SK-N-SH treated with all-trans-retinoic acid at 6 μM for 48 hours (cell line): Measurements from ENCODE around the gene PAPSS2.

Experiments used
- ARNTL ChIP-seq: fragments of 450-650 bp; formaldehyde crosslinking; IDR thresholded peaks from 2 replicates; pipeline ENCODE4 v1.5.0; 2020; ENCODE audit warnings: low read depth, mild to moderate bottlenecking, moderate library complexity, borderline replicate concordance
- BACH2 ChIP-seq: fragments of 250-450 bp; sonication (Bioruptor Pico); IDR thresholded peaks from 2 replicates; pipeline ENCODE4 v1.9.0; 2021; ENCODE audit warnings: mild to moderate bottlenecking, borderline replicate concordance
- ISL1 ChIP-seq: fragments of 250-450 bp; sonication (Bioruptor Pico); IDR thresholded peaks from 2 replicates; pipeline ENCODE4 v2.1.2; 2022; ENCODE audit warnings: mild to moderate bottlenecking, moderate library complexity
- OSR1 ChIP-seq: fragments of 250-450 bp; sonication (Bioruptor Pico); IDR thresholded peaks from 2 replicates; pipeline ENCODE4 v1.8.0; 2022; ENCODE audit warnings: moderate library complexity, mild to moderate bottlenecking, inconsistent platforms
- RARB ChIP-seq: fragments of 250-450 bp; sonication (Bioruptor Pico); IDR thresholded peaks from 2 replicates; pipeline ENCODE4 v1.8.0; 2021; ENCODE audit warnings: mild to moderate bottlenecking, moderate library complexity
- ZC3H10 ChIP-seq: fragments of 250-450 bp; sonication (Bioruptor Pico); IDR thresholded peaks from 2 replicates; pipeline ENCODE4 v1.5.1; 2021; ENCODE audit warnings: mild to moderate bottlenecking, moderate library complexity
- ZFP30 ChIP-seq: fragments of 450-650 bp; formaldehyde crosslinking; IDR thresholded peaks from 2 replicates; pipeline ENCODE4 v1.5.0; 2022; ENCODE audit warnings: mild to moderate bottlenecking, moderate library complexity
- ZNF70 ChIP-seq: fragments of 450-650 bp; formaldehyde crosslinking; IDR thresholded peaks from 2 replicates; pipeline ENCODE4 v1.5.0; 2020; ENCODE audit warnings: mild to moderate bottlenecking, moderate library complexity
- TF ChIP-seq, protein P1 (sequence below): fragments of 250-450 bp; sonication (Bioruptor Pico); IDR thresholded peaks from 2 replicates; pipeline ENCODE4 v1.5.1; 2021; ENCODE audit warnings: mild to moderate bottlenecking, moderate library complexity

DNA sequence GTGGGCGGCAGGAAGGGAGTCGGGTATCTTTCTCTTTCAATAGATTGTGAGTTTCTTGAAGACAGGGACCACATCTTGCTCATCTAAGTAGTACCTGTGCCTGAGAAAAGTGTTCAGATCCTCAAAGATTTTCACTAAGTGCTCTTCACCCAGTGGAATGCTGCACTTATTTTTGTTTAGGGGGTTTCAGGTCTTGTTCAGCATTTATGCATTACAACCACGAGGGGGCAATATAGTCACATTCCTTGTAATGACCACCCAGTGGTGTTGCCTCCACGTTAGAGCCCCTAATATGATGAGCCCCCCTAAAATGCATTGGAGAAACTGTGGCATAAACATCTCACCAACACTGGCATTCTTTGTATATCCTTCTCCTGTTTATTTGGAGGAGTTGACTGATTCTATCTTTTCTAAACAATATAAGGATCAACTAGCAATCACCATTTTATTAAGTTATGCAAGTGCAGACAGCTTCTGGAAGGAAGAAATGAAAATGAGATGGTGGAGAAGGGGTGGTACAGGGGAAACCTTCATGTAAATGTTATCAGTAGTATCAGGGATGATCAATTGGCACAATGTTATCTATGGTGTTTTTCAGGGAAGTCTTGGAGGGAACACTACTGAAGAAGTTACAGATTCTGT, 3.1 kb upstream of the PAPSS2 start:
- TF ChIP-seq ZNF70 (CRISPR knock-in tag), result no peak
- TF ChIP-seq, protein P1, sequence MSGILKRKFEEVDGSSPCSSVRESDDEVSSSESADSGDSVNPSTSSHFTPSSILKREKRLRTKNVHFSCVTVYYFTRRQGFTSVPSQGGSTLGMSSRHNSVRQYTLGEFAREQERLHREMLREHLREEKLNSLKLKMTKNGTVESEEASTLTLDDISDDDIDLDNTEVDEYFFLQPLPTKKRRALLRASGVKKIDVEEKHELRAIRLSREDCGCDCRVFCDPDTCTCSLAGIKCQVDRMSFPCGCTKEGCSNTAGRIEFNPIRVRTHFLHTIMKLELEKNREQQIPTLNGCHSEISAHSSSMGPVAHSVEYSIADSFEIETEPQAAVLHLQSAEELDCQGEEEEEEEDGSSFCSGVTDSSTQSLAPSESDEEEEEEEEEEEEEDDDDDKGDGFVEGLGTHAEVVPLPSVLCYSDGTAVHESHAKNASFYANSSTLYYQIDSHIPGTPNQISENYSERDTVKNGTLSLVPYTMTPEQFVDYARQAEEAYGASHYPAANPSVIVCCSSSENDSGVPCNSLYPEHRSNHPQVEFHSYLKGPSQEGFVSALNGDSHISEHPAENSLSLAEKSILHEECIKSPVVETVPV (CRISPR knock-in tag), result no peak
- TF ChIP-seq ISL1 (CRISPR knock-in tag), result no peak
- no peak for TF ChIP-seq RARB (CRISPR knock-in tag)
- no peak for TF ChIP-seq OSR1 (CRISPR knock-in tag)
- TF ChIP-seq ZFP30 (CRISPR knock-in tag), result no peak
- TF ChIP-seq BACH2 (CRISPR knock-in tag), result no peak
- TF ChIP-seq ARNTL (CRISPR knock-in tag), result no peak
- no peak for TF ChIP-seq ZC3H10 (CRISPR knock-in tag)
